Mesenteric fat pad (tissue), 1 donor: ENCODE results near the gene CDSN. TPM values are rescaled to one million over a fixed set of nuclear protein-coding genes. Genes with fewer than 3 reads are reported as not detected.

Experiments used
- DNase-seq: peaks from one replicate; pipeline ENCODE4 v3.0.0-alpha.2; 2020; ENCODE audit warnings: low spot score
- total RNA-seq: library from RNA; stranded (reverse); fragmentation: NEBNext Ultra II Directional; extraction: Animal tissue kit (Norgen Biotek cat#: 25700); gene quantifications from one replicate; pipeline ENCODE4 v1.2.1, GENCODE V29; 2021
- donor health status: DM: yes; HTN: yes; CAD: no.

Gene CDSN
- total RNA-seq, 1 donor from 2014 or later, result not detected

DNA sequence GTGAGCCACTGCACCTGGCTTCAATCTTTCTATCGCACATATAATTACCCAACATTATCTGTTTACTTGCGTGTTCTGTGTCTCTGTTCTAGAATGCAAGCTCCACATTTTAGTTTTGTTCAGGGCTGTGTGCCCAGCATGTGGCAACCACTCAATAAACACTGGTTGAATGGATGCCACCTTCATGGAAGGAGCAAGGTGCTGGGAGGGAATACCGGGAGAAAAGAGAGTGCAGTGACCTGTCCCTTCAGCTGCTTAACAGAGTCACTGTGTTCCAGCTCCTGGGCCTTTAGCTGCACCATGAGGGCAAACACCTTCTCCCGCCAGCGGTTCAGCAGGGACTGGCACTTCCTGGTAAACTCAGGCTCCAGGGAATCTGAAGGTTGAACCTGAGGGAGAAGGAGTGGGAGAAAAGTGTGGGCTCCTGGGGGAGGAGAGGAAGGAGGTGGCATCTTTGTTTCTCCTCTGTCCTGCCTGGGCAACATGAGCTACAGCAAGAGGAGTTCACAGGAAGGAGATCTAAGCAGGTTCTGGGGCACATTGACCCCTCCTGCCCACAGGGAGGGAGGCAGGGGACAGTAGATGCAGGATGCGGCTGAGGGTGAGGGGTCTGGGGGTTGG lies 29.7 kb upstream of the CDSN start:
- DNase-seq, result no peak

GRCh38 chr6:31145386-31145785 lies 25.1 kb upstream of the CDSN start:
- DNase-seq, result no peak

DNA sequence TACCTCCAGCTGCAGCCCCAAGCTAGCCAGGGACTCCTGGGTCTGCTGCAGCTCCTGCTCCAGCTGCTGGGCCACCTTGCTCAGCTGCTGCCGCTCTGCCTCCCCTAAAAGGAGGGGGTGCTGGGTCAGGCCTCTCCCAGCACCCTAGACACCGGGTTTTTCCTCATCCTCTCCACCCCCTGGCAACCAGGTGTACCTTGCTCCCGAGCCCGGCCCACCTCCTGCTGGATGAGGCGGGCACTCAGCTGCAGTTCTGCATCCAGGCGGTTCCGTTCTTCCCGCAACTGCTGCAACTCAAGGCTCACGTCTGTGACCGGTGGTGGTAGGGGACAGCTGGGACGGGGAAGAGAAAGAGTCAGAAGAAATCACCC lies 24.7 kb upstream of the CDSN start:
- DNase-seq, result no peak

GRCh38 chr6:31144296-31144969 lies 24.2 kb upstream of the CDSN start:
- DNase-seq, result no peak

DNA sequence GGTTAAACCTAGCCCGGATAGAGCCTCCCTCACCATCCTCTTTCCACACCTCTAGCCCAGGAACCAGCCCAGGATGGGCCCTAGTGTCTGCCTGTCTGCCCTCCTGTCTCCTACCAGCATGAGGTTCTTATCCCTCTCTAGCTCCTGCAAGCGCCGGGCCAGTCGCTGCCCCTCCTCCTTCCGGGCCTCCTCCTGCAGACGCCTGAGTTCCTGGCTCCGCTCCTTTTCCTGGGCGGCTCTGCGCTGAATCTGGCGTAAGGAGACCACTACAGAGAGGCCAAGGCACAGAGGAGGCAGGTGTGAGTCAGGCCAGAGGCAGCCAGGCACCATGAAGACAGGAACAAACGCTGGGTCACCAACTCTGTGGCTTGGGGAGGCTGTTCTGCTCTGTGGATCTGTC lies 22.9 kb upstream of the CDSN start:
- DNase-seq, result no peak

DNA sequence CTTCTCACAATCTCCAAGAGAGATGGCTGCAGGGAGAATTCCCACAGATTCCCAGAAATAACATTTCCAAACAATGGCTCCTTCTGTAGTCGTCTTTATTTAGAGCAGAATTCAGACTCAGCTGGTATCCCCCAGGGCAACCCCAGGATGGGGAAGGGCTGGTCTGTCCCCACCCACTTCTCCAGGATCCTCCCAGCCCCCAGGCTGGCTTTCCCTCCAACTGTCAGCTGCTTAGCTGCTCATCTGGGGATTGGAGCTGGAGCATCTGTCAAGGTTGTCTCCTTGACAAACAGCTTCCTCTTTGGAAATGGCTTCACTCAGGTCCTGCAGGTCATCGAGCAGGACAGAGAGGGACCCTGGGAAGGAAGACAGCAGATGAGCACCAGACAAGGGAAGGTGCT lies 22.1 kb upstream of the CDSN start:
- no peak for DNase-seq

GRCh38 chr6:31140643-31141042 lies 20.4 kb upstream of the CDSN start:
- DNase-seq, result no peak

DNA sequence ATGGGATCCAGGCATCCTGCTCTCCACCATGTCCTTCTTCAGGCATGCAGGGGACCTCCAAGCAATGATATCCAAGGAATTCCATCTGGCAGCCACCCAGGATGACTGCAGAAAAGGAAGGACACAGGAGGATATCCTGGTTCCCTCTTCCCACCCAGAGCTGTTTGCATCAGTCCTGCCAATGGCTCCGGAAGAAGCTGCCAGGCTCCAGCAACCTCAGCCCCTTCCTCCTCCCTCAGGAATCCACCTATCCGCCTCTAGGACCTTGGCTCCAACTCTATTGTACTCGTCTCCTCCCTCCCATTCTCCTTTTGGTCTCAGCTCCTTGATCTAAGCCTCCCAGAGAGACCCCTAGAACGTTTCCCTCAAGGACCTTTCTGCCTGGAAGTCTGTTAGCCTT lies 19.4 kb upstream of the CDSN start:
- no peak for DNase-seq

DNA sequence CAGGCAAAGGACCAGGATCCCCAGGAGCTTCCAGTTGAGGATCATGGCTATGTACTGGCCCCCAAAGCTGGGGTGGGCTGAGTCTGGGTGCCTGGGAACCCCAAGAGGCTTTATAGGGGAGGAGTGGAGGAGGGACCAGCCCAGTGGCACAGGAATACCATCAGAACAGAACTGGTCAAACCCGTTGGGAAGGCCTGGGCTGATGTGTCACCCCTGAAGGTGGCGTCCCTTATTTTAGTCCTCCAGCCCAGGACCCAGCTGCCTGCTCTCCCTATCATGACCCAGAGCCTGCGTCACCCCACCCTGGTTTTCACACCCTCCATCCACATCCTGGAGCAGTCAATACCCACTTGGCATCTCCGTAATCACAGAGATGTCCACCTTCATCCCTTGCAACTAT lies 18.7 kb upstream of the CDSN start, which contains the start of gene PSORS1C2:
Gene PSORS1C2 (minus strand): TSS at position 85 of the 400 bp plus-strand sequence. CDS start 40 bp downstream, at position 45.
- DNase-seq, result no peak

GRCh38 chr6:31135710-31136109 lies 15.5 kb upstream of the CDSN start:
- no peak for DNase-seq

DNA sequence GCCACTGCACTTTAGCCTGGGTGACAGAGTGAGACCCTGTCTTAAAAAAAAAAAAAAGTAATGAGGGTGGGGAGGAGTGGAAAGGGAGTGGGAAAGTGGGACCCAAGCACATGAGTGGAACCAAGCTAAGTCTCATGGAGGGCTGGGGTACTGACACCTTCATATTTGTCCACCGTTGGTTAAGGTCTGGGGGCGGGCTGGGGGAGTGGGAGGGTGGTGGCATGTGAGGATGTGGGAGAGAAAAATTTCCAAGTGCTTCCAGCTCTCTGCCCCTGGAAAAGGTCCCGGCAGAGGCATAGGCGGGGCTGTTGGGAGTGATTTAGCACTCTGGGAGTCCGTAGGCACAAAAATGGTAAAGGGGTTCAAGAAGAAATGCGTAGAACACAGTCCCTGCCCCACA lies 12.6 kb upstream of the CDSN start:
- DNase-seq, result no peak

GRCh38 chr6:31131595-31131994 lies 11.3 kb upstream of the CDSN start:
- DNase-seq, result no peak

- no peak for DNase-seq
Observed at GRCh38 chr6:31130751-31131150, 10.5 kb upstream of the CDSN start.

DNA sequence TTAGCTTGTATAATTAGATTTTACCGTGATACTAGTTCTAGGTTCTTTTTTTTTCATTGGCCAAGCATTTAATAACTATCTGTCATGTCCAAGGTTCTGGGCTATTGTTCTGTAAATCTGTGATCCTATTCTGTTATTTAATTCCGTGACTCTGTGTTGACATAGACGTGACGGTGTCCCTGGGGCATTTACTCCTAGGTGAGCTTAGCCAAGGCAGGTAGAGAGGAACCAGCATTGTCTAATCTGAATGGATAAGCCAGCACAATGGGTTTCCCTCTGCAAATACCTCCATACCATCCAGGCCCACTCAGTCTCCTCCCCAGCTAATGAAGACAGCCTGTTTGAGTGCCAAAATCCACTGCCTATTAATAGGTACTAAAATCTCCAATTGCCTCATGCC lies 8.9 kb upstream of the CDSN start:
- no peak for DNase-seq

DNA sequence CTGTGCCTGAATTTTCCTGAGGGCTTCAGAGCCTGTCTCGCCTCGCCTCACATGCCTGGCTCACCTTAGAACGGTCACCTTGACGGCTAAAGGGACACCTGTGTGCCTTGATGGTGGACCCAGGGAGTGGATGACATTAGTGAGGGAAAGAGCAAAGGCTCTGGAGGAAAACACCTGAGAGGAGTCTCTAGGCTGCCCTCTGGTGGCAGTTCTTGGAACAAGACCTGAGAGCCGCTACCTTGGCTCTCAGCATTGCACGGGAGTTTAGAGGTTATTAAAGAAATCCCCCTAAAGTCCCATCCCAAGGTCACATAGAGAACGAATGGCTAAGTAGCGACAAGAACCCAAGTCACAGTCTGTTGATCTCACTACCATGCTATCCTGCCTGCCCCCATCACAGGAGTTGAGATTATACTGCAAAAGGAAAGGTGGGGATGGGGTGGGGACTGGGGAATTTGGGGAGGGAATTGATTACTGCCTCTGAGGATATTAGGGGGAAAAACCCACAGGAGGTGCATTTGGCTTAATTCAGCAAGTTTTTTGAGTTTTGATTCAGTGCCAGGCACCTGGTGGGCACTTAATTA lies 7.9 kb upstream of the CDSN start:
- DNase-seq, result no peak

GRCh38 chr6:31126396-31127175 lies 6.3 kb upstream of the CDSN start:
- DNase-seq, result no peak

DNA sequence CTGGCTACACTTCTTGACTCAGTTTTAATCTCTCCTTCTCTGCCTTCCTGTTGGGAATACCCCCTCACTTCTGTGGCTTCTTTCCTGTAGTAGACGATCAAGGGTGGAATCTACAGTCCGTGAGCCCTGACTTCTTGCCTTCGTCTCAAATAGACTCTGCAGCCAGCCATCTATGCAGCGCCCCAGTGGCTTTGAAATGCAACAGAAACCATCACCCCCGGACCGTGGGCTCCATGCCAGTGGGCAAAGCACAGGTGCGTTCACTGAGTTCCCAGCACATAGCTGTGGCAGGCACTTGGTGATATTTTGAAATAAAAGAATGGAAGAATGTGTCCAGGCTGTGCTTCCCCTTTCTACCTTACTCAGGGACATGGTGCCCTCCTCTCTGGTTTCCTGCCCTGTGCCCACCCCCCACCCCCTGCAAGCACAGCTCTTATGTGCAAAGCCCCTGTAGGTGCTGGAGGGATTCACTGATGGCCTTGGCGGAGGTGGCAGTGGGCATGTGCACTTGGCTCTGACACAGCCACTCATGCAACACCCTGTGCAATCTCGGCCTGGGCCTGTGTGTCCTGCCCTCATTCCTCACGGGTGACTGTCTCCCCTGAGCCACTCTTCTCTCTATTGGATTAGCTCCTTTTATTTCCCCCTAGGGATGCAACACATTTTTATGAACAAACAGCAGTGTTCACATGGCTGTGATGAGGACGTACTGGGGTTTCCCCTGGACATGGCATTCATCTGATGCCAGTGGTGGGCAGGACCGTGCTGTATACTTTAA lies 5.5 kb upstream of the CDSN start:
- no peak for DNase-seq

DNA sequence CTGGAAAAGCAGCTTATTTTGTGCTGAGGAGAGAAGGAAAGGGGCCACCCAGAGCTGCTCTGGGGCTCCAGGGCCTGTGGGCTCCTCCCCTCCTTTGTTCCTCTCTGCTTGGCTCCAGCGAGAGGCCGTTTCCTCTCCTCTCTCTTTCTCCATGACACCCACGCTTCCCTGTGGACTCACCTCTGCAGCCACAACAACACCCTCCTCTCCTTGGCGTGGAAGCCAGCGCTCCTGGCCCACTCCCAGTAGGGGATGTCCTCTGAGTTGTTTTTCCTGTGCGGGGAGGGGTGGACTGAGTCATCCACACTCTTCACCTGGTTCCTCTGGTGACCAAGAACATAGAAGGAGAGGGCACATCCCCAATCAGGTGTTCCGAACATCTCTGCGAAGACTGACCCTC lies 4.9 kb upstream of the CDSN start:
- no peak for DNase-seq

DNA sequence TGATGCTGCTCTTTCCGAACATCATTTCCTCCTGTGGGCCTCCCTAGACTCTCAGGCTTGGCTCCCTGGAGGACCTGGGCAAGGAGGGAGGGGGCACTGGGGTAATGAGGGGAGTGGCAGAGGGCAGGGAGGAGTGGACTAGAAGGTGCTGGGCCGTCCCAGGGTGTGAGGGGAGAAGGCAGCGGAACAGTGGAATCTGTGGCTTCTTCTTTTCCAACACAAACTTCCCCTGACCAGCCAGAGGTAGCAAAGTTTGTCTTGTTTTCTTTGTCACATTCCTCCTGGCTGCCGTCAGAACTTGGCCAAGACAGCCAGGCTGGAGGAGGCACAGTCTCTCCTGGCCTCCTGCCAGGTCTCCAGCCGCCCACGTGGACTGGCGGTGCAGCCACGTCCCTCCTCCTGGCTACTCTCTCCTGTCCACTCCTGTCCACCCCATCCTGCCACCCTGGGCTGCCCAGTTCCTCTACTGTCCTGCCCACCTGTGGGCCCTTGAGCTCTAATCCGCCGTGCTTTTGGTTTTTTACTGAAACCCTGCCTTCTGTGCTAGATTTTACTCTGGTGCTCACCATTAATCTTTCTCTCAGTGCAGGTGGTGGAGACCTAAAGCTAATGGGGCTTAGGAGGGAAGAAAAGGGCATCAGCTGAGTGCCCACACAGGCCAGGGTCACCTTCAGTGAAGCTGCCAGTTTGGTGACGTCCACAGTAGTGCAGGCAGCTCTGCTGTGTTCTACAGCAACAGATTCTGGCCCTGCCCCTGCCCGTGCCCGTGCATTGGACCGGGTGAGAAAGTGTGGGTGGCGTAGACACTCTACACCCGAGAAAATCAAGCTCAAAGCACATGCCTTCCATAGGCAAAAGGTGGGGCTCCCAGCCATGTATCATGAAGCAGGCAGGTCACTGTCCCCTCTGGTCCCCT lies 2.8 kb upstream of the CDSN start:
- DNase-seq, result no peak

GRCh38 chr6:31121131-31121790 lies 1.0 kb upstream of the CDSN start:
- DNase-seq, result no peak
